Muscle layer of colon (tissue), 2 donors: ENCODE measurements around the gene ZNF296.
A peak's percentile ranks its signal among the peaks of the same experiment; 100 is the strongest.
"Not testable (repeated sequence)": the region's sequence is repeated elsewhere in the genome, so short reads cannot be mapped to it uniquely, and the experiment has no call there.

Experiments
- H3K27ac ChIP-seq: one replicate; pipeline ENCODE4 v1.7.0; 2013; ENCODE audit warnings: low read depth, mild to moderate bottlenecking, low read length, moderate library complexity
- H3K27me3 ChIP-seq, 2 donors: one replicate each; pipeline ENCODE4 v1.7.0; 2013; ENCODE audit warnings: low read length in 2 of 2, mild to moderate bottlenecking in 2 of 2; ENCODE audit not compliant: insufficient read depth in 2 of 2, control insufficient read depth in 1 of 2
- H3K36me3 ChIP-seq: one replicate; pipeline ENCODE4 v1.7.0; 2013; ENCODE audit warnings: mild to moderate bottlenecking, low read length; ENCODE audit not compliant: insufficient read depth
- H3K4me1 ChIP-seq: one replicate; pipeline ENCODE4 v1.7.0; 2013; ENCODE audit warnings: mild to moderate bottlenecking, low read length; ENCODE audit not compliant: insufficient read depth
- H3K4me3 ChIP-seq, 2 donors: one replicate each; pipeline ENCODE4 v1.7.0; 2013; ENCODE audit warnings: low read length in 2 of 2, low read depth in 1 of 2, mild to moderate bottlenecking in 1 of 2, moderate library complexity in 1 of 2
- H3K9ac ChIP-seq: one replicate; pipeline ENCODE4 v1.7.0; 2013; ENCODE audit warnings: low read length
- H3K9me3 ChIP-seq: one replicate; pipeline ENCODE4 v1.7.0; 2013; ENCODE audit warnings: mild to moderate bottlenecking, low read length
- donor health status: abdominal sarcoma.
- donor health status: Adenocarcinoma of cecum.

The ZNF296 gene

GRCh38 chr19:45115809-45116615 lies 39.7 kb upstream of the ZNF296 start:
- no peaks in the 10 kb centered on the region for H3K36me3 ChIP-seq
- H3K27ac ChIP-seq = no peak overlapping the region
- H3K4me3 ChIP-seq = no peak overlapping the region
- H3K9me3 ChIP-seq = no peaks in the 10 kb centered on the region
- H3K9ac ChIP-seq = no peak overlapping the region
- peaks cover 13% of the 10 kb centered on the region for H3K4me1 ChIP-seq
- no peaks in the 10 kb centered on the region for H3K27me3 ChIP-seq

- H3K4me3 ChIP-seq = no peak overlapping the region
- H3K36me3 ChIP-seq = no peaks in the 10 kb centered on the region
- H3K9me3 ChIP-seq = no peaks in the 10 kb centered on the region
- H3K4me1 ChIP-seq = peaks cover 13% of the 10 kb centered on the region
- no peaks in the 10 kb centered on the region for H3K27me3 ChIP-seq
- no peak overlapping the region for H3K27ac ChIP-seq
- H3K9ac ChIP-seq = no peak overlapping the region
These were observed 37.8 kb upstream of the ZNF296 start for GRCh38 chr19:45114116-45114515.

GRCh38 chr19:45113628-45114027 lies 37.4 kb upstream of the ZNF296 start:
- Histone ChIP-seq H3K36me3 (no peaks in the 10 kb centered on the region), H3K4me1 (peaks cover 13% of the 10 kb centered on the region), H3K4me3 (no peak overlapping the region), H3K9me3 (no peaks in the 10 kb centered on the region), H3K27me3 (no peaks in the 10 kb centered on the region), H3K27ac (no peak overlapping the region), H3K9ac (no peak overlapping the region)

DNA sequence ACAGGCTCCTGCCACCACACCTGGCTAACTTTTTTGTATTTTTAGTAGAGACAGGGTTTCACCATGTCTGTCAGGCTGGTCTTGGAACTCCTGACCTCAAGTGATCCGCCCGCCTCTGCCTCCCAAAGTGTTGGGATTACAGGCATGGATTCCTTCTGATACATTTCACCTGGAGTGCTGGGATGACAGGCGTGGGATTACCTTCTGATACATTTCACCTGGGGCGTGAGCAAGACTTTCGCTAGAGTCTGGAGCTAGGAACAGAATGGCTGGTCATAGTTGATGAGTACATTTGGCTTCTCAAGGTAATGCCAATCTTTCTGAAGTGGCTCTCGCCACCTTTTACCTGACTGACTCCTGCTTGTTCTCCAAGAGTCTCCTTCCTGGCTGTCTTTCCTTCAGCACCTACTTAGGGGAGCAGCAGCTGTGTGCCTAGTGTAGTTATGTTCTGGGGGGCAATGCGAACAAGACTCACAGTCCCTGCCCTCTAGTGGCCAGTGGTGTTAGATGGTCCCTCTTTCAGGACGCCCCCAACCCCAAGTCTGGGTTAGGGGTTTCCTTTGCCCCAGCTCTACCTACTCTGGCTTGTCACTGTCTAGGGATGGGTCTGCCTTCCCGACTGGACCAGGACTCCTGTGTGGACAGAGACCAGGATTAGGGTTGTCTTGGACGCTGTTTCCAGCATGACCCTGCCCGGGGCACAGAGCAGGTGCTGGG lies 36.0 kb upstream of the ZNF296 start:
- Histone ChIP-seq H3K4me1 (peaks cover 8% of the 10 kb centered on the region), H3K9me3 (no peaks in the 10 kb centered on the region), H3K27me3 (no peaks in the 10 kb centered on the region), H3K27ac (no peak overlapping the region), H3K36me3 (no peaks in the 10 kb centered on the region), H3K4me3 (no peak overlapping the region), H3K9ac (no peak overlapping the region)

- Histone ChIP-seq H3K4me1 (no peaks in the 10 kb centered on the region), H3K9ac (no peak overlapping the region), H3K27ac (no peak overlapping the region), H3K9me3 (no peaks in the 10 kb centered on the region), H3K4me3 (no peak overlapping the region), H3K27me3 (no peaks in the 10 kb centered on the region), H3K36me3 (no peaks in the 10 kb centered on the region)
These were observed 34.6 kb upstream of the ZNF296 start for GRCh38 chr19:45110851-45111266.

- Histone ChIP-seq H3K27ac (no peak overlapping the region), H3K9ac (no peak overlapping the region), H3K4me1 (peaks cover 4% of the 10 kb centered on the region), H3K27me3 (no peaks in the 10 kb centered on the region), H3K36me3 (no peaks in the 10 kb centered on the region), H3K4me3 (no peak overlapping the region), H3K9me3 (no peaks in the 10 kb centered on the region)
These were observed 31.4 kb upstream of the ZNF296 start for GRCh38 chr19:45107621-45108150.

DNA sequence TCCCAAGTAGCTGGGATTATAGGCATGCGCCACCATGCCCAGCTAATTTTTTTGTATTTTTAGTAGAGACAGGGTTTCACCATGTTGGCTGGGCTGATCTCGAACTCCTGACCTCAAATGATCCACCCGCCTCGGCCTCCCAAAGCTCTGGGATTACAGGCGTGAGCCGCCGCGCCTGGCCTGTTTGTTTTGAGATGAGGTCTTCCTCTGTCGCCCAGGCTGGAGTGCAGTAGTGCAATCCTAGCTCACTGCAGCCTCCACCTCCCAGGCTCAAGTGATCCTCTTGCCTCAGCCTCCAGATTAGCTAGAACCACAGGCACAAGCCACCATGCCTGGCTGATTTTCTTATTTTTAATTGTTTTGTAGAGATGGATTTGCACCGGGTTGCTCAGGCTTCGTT lies 30.1 kb upstream of the ZNF296 start:
- H3K9ac ChIP-seq, H3K27me3 ChIP-seq, H3K27ac ChIP-seq, H3K4me1 ChIP-seq, H3K36me3 ChIP-seq, H3K9me3 ChIP-seq, H3K4me3 ChIP-seq: not testable (repeated sequence)

- no peaks in the 10 kb centered on the region for H3K9me3 ChIP-seq
- no peak overlapping the region for H3K4me3 ChIP-seq
- H3K4me1 ChIP-seq = peaks cover 4% of the 10 kb centered on the region
- H3K27ac ChIP-seq = no peak overlapping the region
- no peaks in the 10 kb centered on the region for H3K27me3 ChIP-seq
- H3K36me3 ChIP-seq = no peaks in the 10 kb centered on the region
- H3K9ac ChIP-seq = no peak overlapping the region
These were observed 28.5 kb upstream of the ZNF296 start for GRCh38 chr19:45104658-45105349.

GRCh38 chr19:45103508-45104319 lies 27.4 kb upstream of the ZNF296 start:
- no peak overlapping the region for H3K9ac ChIP-seq
- H3K4me3 ChIP-seq = peak overlapping the region in 1 of 2 donors; percentile 27
- no peaks in the 10 kb centered on the region for H3K36me3 ChIP-seq
- H3K27me3 ChIP-seq = no peaks in the 10 kb centered on the region
- H3K9me3 ChIP-seq = no peaks in the 10 kb centered on the region
- peaks cover 9% of the 10 kb centered on the region for H3K4me1 ChIP-seq
- no peak overlapping the region for H3K27ac ChIP-seq

GRCh38 chr19:45103156-45103507 lies 26.9 kb upstream of the ZNF296 start:
- peak overlapping the region in 1 of 2 donors; percentile 27 for H3K4me3 ChIP-seq
- H3K4me1 ChIP-seq = peaks cover 15% of the 10 kb centered on the region

DNA sequence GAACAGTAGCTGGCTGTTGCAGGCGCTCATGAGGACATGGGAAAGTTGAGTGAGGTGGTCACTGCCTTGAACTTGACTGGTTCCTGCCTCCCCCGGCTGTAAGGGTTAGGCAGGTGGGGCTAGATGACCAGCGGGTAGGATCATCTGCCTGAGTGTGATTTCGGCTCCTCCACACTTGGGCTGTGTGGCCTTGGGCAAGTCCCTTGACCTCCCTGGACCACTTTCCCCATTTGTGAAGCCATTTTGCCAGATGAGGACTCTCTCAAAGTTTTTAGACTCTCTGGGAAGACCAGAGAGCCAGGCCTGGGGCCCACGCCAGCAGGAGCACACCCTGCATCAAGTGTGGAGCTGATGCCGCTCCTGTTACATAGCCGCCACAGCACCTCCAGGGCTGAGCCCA lies 26.2 kb upstream of the ZNF296 start:
- Histone ChIP-seq H3K36me3 (no peaks in the 10 kb centered on the region), H3K4me1 (peaks cover 20% of the 10 kb centered on the region), H3K27ac (no peak overlapping the region)

More at GRCh38 chr19:45103156-45103507, 26.9 kb upstream of the ZNF296 start:
- Histone ChIP-seq H3K27ac (no peak overlapping the region), H3K9ac (no peak overlapping the region), H3K27me3 (no peaks in the 10 kb centered on the region), H3K9me3 (no peaks in the 10 kb centered on the region), H3K36me3 (no peaks in the 10 kb centered on the region)

More for the DNA sequence above, 26.2 kb upstream of the ZNF296 start:
- H3K4me3 ChIP-seq = no peak overlapping the region
- no peaks in the 10 kb centered on the region for H3K9me3 ChIP-seq
- H3K9ac ChIP-seq = no peak overlapping the region
- H3K27me3 ChIP-seq = no peaks in the 10 kb centered on the region
